ENCODE results near the gene HDAC10.
"Not testable (repeated sequence)": the region's sequence is repeated elsewhere in the genome, so short reads cannot be mapped to it uniquely, and the experiment has no call there.

Gene HDAC10

GRCh38 chr22:50284479-50284878 is 33.4 kb upstream of the HDAC10 start:
- no peak for DNase-seq

GRCh38 chr22:50283821-50284220 is 32.8 kb upstream of the HDAC10 start:
- DNase-seq, result no peak

- no peak for DNase-seq
These were observed 31.5 kb upstream of the HDAC10 start for GRCh38 chr22:50282361-50283155.

- no peak for DNase-seq
These were observed 30.9 kb upstream of the HDAC10 start for GRCh38 chr22:50281957-50282356.

- DNase-seq, result no peak
These were observed 30.3 kb upstream of the HDAC10 start for GRCh38 chr22:50281384-50281760.

GRCh38 chr22:50280708-50281383 is 29.8 kb upstream of the HDAC10 start:
- DNase-seq, result no peak

GRCh38 chr22:50280022-50280707 is 29.1 kb upstream of the HDAC10 start:
- DNase-seq, result no peak

- no peak for DNase-seq
These were observed 28.0 kb upstream of the HDAC10 start for GRCh38 chr22:50278956-50279619.

- DNase-seq, result no peak
These were observed 27.4 kb upstream of the HDAC10 start for GRCh38 chr22:50278461-50278860.

GRCh38 chr22:50277761-50278160 is 26.7 kb upstream of the HDAC10 start:
- no peak for DNase-seq

- no peak for DNase-seq
These were observed 25.1 kb upstream of the HDAC10 start for GRCh38 chr22:50276143-50276542.

GRCh38 chr22:50275181-50276055 is 24.4 kb upstream of the HDAC10 start:
- no peak for DNase-seq

GRCh38 chr22:50274771-50275170 is 23.7 kb upstream of the HDAC10 start:
- no peak for DNase-seq

GRCh38 chr22:50274311-50274710 is 23.2 kb upstream of the HDAC10 start:
- DNase-seq, result peak; percentile 30

GRCh38 chr22:50273781-50274180 is 22.7 kb upstream of the HDAC10 start:
- DNase-seq, result not testable (repeated sequence)

GRCh38 chr22:50273352-50273751 is 22.3 kb upstream of the HDAC10 start:
- not testable (repeated sequence) for DNase-seq

- no peak for DNase-seq
These were observed 21.2 kb upstream of the HDAC10 start for GRCh38 chr22:50272044-50272802.

GRCh38 chr22:50271519-50271970 is 20.5 kb upstream of the HDAC10 start:
- peak; percentile 45 for DNase-seq

- DNase-seq, result peak; percentile 69
These were observed 19.8 kb upstream of the HDAC10 start for GRCh38 chr22:50270666-50271394.

GRCh38 chr22:50269970-50270665 is 19.1 kb upstream of the HDAC10 start, which contains the start of gene MAPK11:
Gene MAPK11 (minus strand): TSS chr22:50270380. CDS start chr22:50270292, 88 bp downstream.
- DNase-seq, result peak; percentile 64

Measured in activated gamma-delta T cell treated with Interleukin-2 at 50 U/mL for 16 hours (primary cell).